ENCODE data around the gene TMEM51. TPM values are rescaled to one million over a fixed set of nuclear protein-coding genes. Genes with fewer than 3 reads are reported as not detected.

The TMEM51 gene
- polyA plus RNA-seq, 1 donor (not counting 4 experiments of a cell fraction or from before 2014, with no cell fraction given) = 12.9 TPM

GRCh38 chr1:15207031-15207828 is 53.7 kb downstream of the TMEM51 start:
- Histone ChIP-seq H3K27ac (ENCODE audit: control insufficient read depth, insufficient read depth, low read length) (no peak overlapping the region), H3K79me2 (ENCODE audit: control insufficient read depth, insufficient read depth, low read length) (peaks cover 24% of the 10 kb centered on the region), H3K4me1 (ENCODE audit: control insufficient read depth, extremely low read depth, insufficient read depth, low read length) (peaks cover 15% of the 10 kb centered on the region), H3K4me2 (ENCODE audit: control insufficient read depth, extremely low read depth, insufficient read depth, low read depth, low read length) (peak overlapping the region; percentile 51), H2AFZ (ENCODE audit: control insufficient read depth, low read length) (no peak overlapping the region), H3K4me3 (ENCODE audit: control insufficient read depth in 2 of 3, extremely low read depth in 1 of 3, insufficient read depth in 2 of 3, low read depth in 1 of 3, low read length in 3 of 3) (no peak overlapping the region), H3K9me3 (ENCODE audit: control insufficient read depth, low read depth, low read length) (no peaks in the 10 kb centered on the region), H3K9ac (ENCODE audit: control insufficient read depth, extremely low read depth, insufficient read depth, low read length) (no peak overlapping the region), H4K20me1 (ENCODE audit: control insufficient read depth, extremely low read depth, insufficient read depth, low read length) (peaks cover 6% of the 10 kb centered on the region), H3K36me3 (ENCODE audit: control insufficient read depth in 2 of 2, extremely low read depth in 1 of 2, insufficient read depth in 2 of 2, low read length in 2 of 2) (peaks cover 0 to 1% of the 10 kb centered on the region in 2 experiments), H3K27me3 (ENCODE audit: control insufficient read depth, extremely low read depth, insufficient read depth, low read length) (no peaks in the 10 kb centered on the region), H3K9me1 (ENCODE audit: control insufficient read depth, extremely low read depth, insufficient read depth, low read length) (peaks cover 3% of the 10 kb centered on the region)
- no peak for FAIRE-seq
- TF ChIP-seq CTCF (optimal IDR thresholded peaks at IDR 0.05 in 1 of 3, IDR thresholded peaks at IDR 0.05 in 1 of 3, conservative IDR thresholded peaks at IDR 0.05 in 1 of 3; ENCODE audit: extremely low read depth in 1 of 3, insufficient read depth in 2 of 3, low read length in 3 of 3) = no peak
- no peak for TF ChIP-seq EZH2 (IDR thresholded peaks at IDR 0.05; ENCODE audit: low read length)
- DNase-seq (ENCODE audit: low read depth, low spot score) = no peak
- dilution Hi-C loops (cut with MboI; ENCODE audit: extremely low pct_ligation_motif_present, low sequenced_read_pairs) = no loop called here

GRCh38 chr1:15207829-15208429 is 54.4 kb downstream of the TMEM51 start:
- no peak overlapping the region for H3K4me3 ChIP-seq (ENCODE audit: control insufficient read depth in 2 of 3, extremely low read depth in 1 of 3, insufficient read depth in 2 of 3, low read depth in 1 of 3, low read length in 3 of 3)
- H3K4me1 ChIP-seq (ENCODE audit: control insufficient read depth, extremely low read depth, insufficient read depth, low read length) = peaks cover 12% of the 10 kb centered on the region
- no peak overlapping the region for H2AFZ ChIP-seq (ENCODE audit: control insufficient read depth, low read length)
- no peak for TF ChIP-seq EZH2 (IDR thresholded peaks at IDR 0.05; ENCODE audit: low read length)
- TF ChIP-seq CTCF (optimal IDR thresholded peaks at IDR 0.05 in 1 of 3, IDR thresholded peaks at IDR 0.05 in 1 of 3, conservative IDR thresholded peaks at IDR 0.05 in 1 of 3; ENCODE audit: extremely low read depth in 1 of 3, insufficient read depth in 2 of 3, low read length in 3 of 3) = no peak
- H3K9ac ChIP-seq (ENCODE audit: control insufficient read depth, extremely low read depth, insufficient read depth, low read length) = no peak overlapping the region
- no peak overlapping the region for H3K27ac ChIP-seq (ENCODE audit: control insufficient read depth, insufficient read depth, low read length)
- H3K4me2 ChIP-seq (ENCODE audit: control insufficient read depth, extremely low read depth, insufficient read depth, low read depth, low read length) = no peak overlapping the region
- H3K27me3 ChIP-seq (ENCODE audit: control insufficient read depth, extremely low read depth, insufficient read depth, low read length) = no peaks in the 10 kb centered on the region
- no peak for FAIRE-seq
- DNase-seq (ENCODE audit: low read depth, low spot score) = no peak
- peaks cover 29% of the 10 kb centered on the region for H3K79me2 ChIP-seq (ENCODE audit: control insufficient read depth, insufficient read depth, low read length)
- H3K9me3 ChIP-seq (ENCODE audit: control insufficient read depth, low read depth, low read length) = no peaks in the 10 kb centered on the region
- dilution Hi-C loops (cut with MboI; ENCODE audit: extremely low pct_ligation_motif_present, low sequenced_read_pairs) = no loop called here
- peaks cover 0 to 1% of the 10 kb centered on the region in 2 experiments for H3K36me3 ChIP-seq (ENCODE audit: control insufficient read depth in 2 of 2, extremely low read depth in 1 of 2, insufficient read depth in 2 of 2, low read length in 2 of 2)
- H3K9me1 ChIP-seq (ENCODE audit: control insufficient read depth, extremely low read depth, insufficient read depth, low read length) = peaks cover 3% of the 10 kb centered on the region
- H4K20me1 ChIP-seq (ENCODE audit: control insufficient read depth, extremely low read depth, insufficient read depth, low read length) = peaks cover 6% of the 10 kb centered on the region

All from keratinocyte (primary cell).